Glutamatergic neuron (in vitro differentiated cells): ENCODE data around the gene OGFOD2. TPM values are rescaled to one million over a fixed set of nuclear protein-coding genes. Genes with fewer than 3 reads are reported as not detected.

Experiments
- DNase-seq: peaks from one replicate; pipeline ENCODE4 v3.0.0; 2022
- H3K27ac Mint-ChIP-seq: one replicate; pipeline ENCODE4 v1.8.0; 2020; ENCODE audit warnings: mild to moderate bottlenecking, mixed read lengths, inconsistent platforms; ENCODE audit not compliant: unreplicated experiment
- H3K27me3 Mint-ChIP-seq: one replicate; pipeline ENCODE4 v1.8.0; 2020; ENCODE audit warnings: mild to moderate bottlenecking, moderate library complexity, mixed read lengths, inconsistent platforms; ENCODE audit not compliant: unreplicated experiment
- H3K36me3 Mint-ChIP-seq: one replicate; pipeline ENCODE4 v1.8.0; 2020; ENCODE audit warnings: mild to moderate bottlenecking, mixed read lengths, inconsistent platforms; ENCODE audit not compliant: unreplicated experiment
- H3K4me1 Mint-ChIP-seq: one replicate; pipeline ENCODE4 v1.8.0; 2020; ENCODE audit warnings: mild to moderate bottlenecking, low read depth, mixed read lengths, inconsistent platforms; ENCODE audit not compliant: unreplicated experiment
- H3K4me3 Mint-ChIP-seq: one replicate; pipeline ENCODE4 v1.8.0; 2020; ENCODE audit warnings: mild to moderate bottlenecking, mixed read lengths, inconsistent platforms; ENCODE audit not compliant: unreplicated experiment
- H3K9me3 Mint-ChIP-seq: one replicate; pipeline ENCODE4 v1.8.0; 2020; ENCODE audit warnings: mild to moderate bottlenecking, moderate library complexity, mixed read lengths, inconsistent platforms; ENCODE audit not compliant: unreplicated experiment
- CTCF ChIP-seq: fragments of 200-600 bp; sonication (generic); IDR thresholded peaks from one replicate; pipeline ENCODE4 v1.5.0; 2021; ENCODE audit not compliant: partially characterized antibody, unreplicated experiment
- total RNA-seq: library from RNA; stranded (reverse); fragmentation: NEBNext Ultra II Directional; extraction: Animal tissue kit (Norgen Biotek cat#: 25700); gene quantifications from one replicate; pipeline ENCODE4 v1.2.1, GENCODE V29; 2021; ENCODE audit not compliant: unreplicated experiment

The OGFOD2 gene
- total RNA-seq, 1 donor from 2014 or later = 15.3 TPM

DNA sequence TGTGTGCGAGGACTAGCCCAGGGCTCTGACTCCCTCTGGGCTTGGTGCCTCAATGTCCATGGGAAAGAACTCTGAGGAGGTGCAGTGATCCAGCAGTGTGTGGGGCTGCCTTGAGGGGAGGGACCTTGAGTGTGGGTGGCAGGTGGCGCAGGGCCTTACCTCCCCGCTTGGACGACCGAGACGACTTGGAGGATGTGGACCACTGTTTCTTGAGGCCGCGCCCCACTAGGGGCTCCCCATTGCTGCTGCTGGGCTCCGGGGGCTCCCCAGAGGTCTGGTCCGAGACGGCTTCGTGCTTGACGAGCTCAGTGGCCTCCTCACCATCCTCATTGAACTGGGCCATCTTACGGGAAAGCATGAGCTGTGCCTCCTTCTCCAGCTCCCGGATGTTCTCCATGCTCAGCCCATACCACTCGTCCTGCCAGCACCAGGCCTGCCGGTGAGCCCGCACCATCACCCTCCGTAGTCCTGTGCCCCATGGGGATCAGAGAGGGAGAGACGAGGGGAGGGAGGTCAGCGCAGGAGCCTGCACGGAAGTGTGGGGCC, 30.1 kb downstream of the OGFOD2 start:
- no peak for TF ChIP-seq CTCF
- Mint-ChIP-seq H3K27ac (no peak overlapping the region), H3K27me3 (peaks cover 2% of the 10 kb centered on the region), H3K9me3 (no peaks in the 10 kb centered on the region), H3K36me3 (no peaks in the 10 kb centered on the region), H3K4me1 (peaks cover 11% of the 10 kb centered on the region), H3K4me3 (no peak overlapping the region)
- no peak for DNase-seq

- no peak overlapping the region for H3K4me3 Mint-ChIP-seq
- H3K27me3 Mint-ChIP-seq = peaks cover 6% of the 10 kb centered on the region
- peaks cover 13% of the 10 kb centered on the region for H3K4me1 Mint-ChIP-seq
- H3K27ac Mint-ChIP-seq = no peak overlapping the region
- H3K9me3 Mint-ChIP-seq = no peaks in the 10 kb centered on the region
- H3K36me3 Mint-ChIP-seq = no peaks in the 10 kb centered on the region
- TF ChIP-seq CTCF = no peak
- DNase-seq = no peak
Observed at GRCh38 chr12:123006977-123007376, 31.9 kb downstream of the OGFOD2 start.

GRCh38 chr12:123010110-123010509, 35.1 kb downstream of the OGFOD2 start:
- DNase-seq = no peak
- H3K36me3 Mint-ChIP-seq = no peaks in the 10 kb centered on the region
- peaks cover 2% of the 10 kb centered on the region for H3K9me3 Mint-ChIP-seq
- no peak for TF ChIP-seq CTCF
- peaks cover 7% of the 10 kb centered on the region for H3K27me3 Mint-ChIP-seq
- peaks cover 13% of the 10 kb centered on the region for H3K4me1 Mint-ChIP-seq
- no peak overlapping the region for H3K27ac Mint-ChIP-seq
- no peak overlapping the region for H3K4me3 Mint-ChIP-seq

DNA sequence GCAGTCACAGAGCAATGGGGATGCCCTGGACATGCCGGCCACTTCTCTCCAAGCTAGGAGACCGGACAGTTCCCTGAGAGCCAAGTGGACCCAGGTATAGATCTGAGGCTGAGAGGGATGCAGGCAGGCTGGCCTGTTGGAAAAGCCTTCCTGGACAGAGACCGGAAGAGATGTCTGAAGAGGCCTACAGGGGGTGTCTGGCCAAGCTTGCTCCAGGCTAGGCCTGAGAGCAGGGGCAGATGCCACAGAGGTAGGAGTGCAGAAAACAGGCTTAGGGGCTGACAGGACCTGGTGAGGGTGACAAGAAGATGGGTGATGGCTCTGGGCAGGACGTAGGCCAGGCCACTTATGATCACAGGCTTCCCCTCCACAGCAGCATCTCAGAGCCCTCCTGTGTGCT, 35.6 kb downstream of the OGFOD2 start:
- Mint-ChIP-seq H3K27me3 (peaks cover 7% of the 10 kb centered on the region), H3K36me3 (no peaks in the 10 kb centered on the region), H3K4me1 (peaks cover 13% of the 10 kb centered on the region), H3K9me3 (peaks cover 2% of the 10 kb centered on the region), H3K4me3 (no peak overlapping the region), H3K27ac (no peak overlapping the region)
- TF ChIP-seq CTCF = no peak
- DNase-seq = no peak

GRCh38 chr12:123011701-123012100, 36.7 kb downstream of the OGFOD2 start:
- Mint-ChIP-seq H3K27ac (no peak overlapping the region), H3K36me3 (no peaks in the 10 kb centered on the region), H3K9me3 (peaks cover 2% of the 10 kb centered on the region), H3K4me1 (peaks cover 12% of the 10 kb centered on the region), H3K27me3 (peaks cover 9% of the 10 kb centered on the region), H3K4me3 (no peak overlapping the region)
- no peak for DNase-seq
- TF ChIP-seq CTCF = no peak
